H9 (cell line): ENCODE data around the gene ENDOU. TPM values are rescaled to one million over a fixed set of nuclear protein-coding genes. Genes with fewer than 3 reads are reported as not detected.

Experiments used
- DNase-seq: peaks from one replicate; pipeline ENCODE4 v3.0.0-alpha.2; 2017
- H2AFZ ChIP-seq: one replicate; pipeline ENCODE4 v1.6.1; 2013; ENCODE audit warnings: mild to moderate bottlenecking, low read length, control low read depth, moderate library complexity
- H2AK5ac ChIP-seq: 2 replicates; pipeline ENCODE4 v1.6.1; 2013; ENCODE audit warnings: low read length, control low read depth, mixed read lengths; ENCODE audit not compliant: insufficient read length
- H2BK120ac ChIP-seq: one replicate; pipeline ENCODE4 v1.6.1; 2013; ENCODE audit warnings: low read depth, mild to moderate bottlenecking, low read length, control low read depth, inconsistent platforms; ENCODE audit not compliant: poor library complexity, severe bottlenecking
- H2BK12ac ChIP-seq: 2 replicates; pipeline ENCODE4 v1.6.1; 2013; ENCODE audit warnings: low read length, control low read depth, mixed read lengths, low read depth; ENCODE audit not compliant: insufficient read length
- H2BK15ac ChIP-seq: 2 replicates; pipeline ENCODE4 v1.6.1; 2013; ENCODE audit warnings: low read depth, low read length, control low read depth
- H2BK20ac ChIP-seq: one replicate; pipeline ENCODE4 v1.6.1; 2013; ENCODE audit warnings: low read depth, mild to moderate bottlenecking, low read length, control low read depth, inconsistent platforms; ENCODE audit not compliant: poor library complexity, severe bottlenecking
- H2BK5ac ChIP-seq: 2 replicates; pipeline ENCODE4 v1.6.1; 2013; ENCODE audit warnings: low read length, control low read depth, mixed read lengths; ENCODE audit not compliant: insufficient read length
- H3K14ac ChIP-seq: 2 replicates; pipeline ENCODE4 v1.6.1; 2013; ENCODE audit warnings: low read length, control low read depth; ENCODE audit not compliant: insufficient read depth
- H3K18ac ChIP-seq: 2 replicates; pipeline ENCODE4 v1.6.1; 2013; ENCODE audit warnings: low read depth, mild to moderate bottlenecking, mixed read lengths, low read length, control low read depth; ENCODE audit not compliant: insufficient read length
- H3K23ac ChIP-seq: 2 replicates; pipeline ENCODE4 v1.6.1; 2013; ENCODE audit warnings: low read length, control low read depth, mixed read lengths, low read depth; ENCODE audit not compliant: insufficient read length
- H3K23me2 ChIP-seq: 2 replicates; pipeline ENCODE4 v1.6.1; 2013; ENCODE audit warnings: low read depth, mild to moderate bottlenecking, mixed read lengths, low read length, control low read depth; ENCODE audit not compliant: insufficient read length, poor library complexity, severe bottlenecking
- H3K27ac ChIP-seq: 2 replicates; pipeline ENCODE4 v1.5.1; 2013; ENCODE audit warnings: low read length, control low read depth, mixed read lengths, low read depth; ENCODE audit not compliant: insufficient read length
- H3K27me3 ChIP-seq: 2 replicates; pipeline ENCODE4 v1.6.1; 2013; ENCODE audit warnings: low read length, control low read depth, inconsistent platforms; ENCODE audit not compliant: insufficient read depth
- H3K4ac ChIP-seq: 2 replicates; pipeline ENCODE4 v1.6.1; 2013; ENCODE audit warnings: low read depth, mild to moderate bottlenecking, control low read depth, inconsistent platforms, low read length, moderate library complexity
- H3K4me1 ChIP-seq: 2 replicates; pipeline ENCODE4 v1.6.1; 2013; ENCODE audit warnings: low read length, control low read depth, inconsistent platforms; ENCODE audit not compliant: insufficient read depth
- H3K4me2 ChIP-seq: 2 replicates; pipeline ENCODE4 v1.6.1; 2013; ENCODE audit warnings: low read length, control low read depth, mixed read lengths; ENCODE audit not compliant: insufficient read length, insufficient read depth
- H3K56ac ChIP-seq: 2 replicates; pipeline ENCODE4 v1.6.1; 2013; ENCODE audit warnings: low read depth, mild to moderate bottlenecking, mixed read lengths, low read length, control low read depth; ENCODE audit not compliant: insufficient read length
- H3K79me1 ChIP-seq: 2 replicates; pipeline ENCODE4 v1.6.1; 2013; ENCODE audit warnings: low read depth, mild to moderate bottlenecking, moderate library complexity, low read length, control low read depth, inconsistent platforms; ENCODE audit not compliant: insufficient read depth, poor library complexity, severe bottlenecking
- H3K79me2 ChIP-seq: 2 replicates; pipeline ENCODE4 v1.6.1; 2013; ENCODE audit warnings: low read length, control low read depth, inconsistent platforms; ENCODE audit not compliant: insufficient read depth
- H3K9ac ChIP-seq: 2 replicates; pipeline ENCODE4 v1.6.1; 2013; ENCODE audit warnings: low read length, control low read depth, mixed read lengths; ENCODE audit not compliant: insufficient read length; ENCODE audit errors: extremely low read depth
- H3K9me3 ChIP-seq: one replicate; pipeline ENCODE4 v1.6.1; 2013; ENCODE audit warnings: low read depth, low read length, inconsistent platforms; ENCODE audit not compliant: control insufficient read depth
- H3T11ph ChIP-seq: one replicate; pipeline ENCODE4 v1.6.1; 2013; ENCODE audit warnings: mild to moderate bottlenecking, low read length, control low read depth, inconsistent platforms
- H4K20me1 ChIP-seq: one replicate; pipeline ENCODE4 v1.6.1; 2013; ENCODE audit not compliant: control insufficient read depth, insufficient read length, insufficient read depth
- H4K5ac ChIP-seq: 2 replicates; pipeline ENCODE4 v1.6.1; 2013; ENCODE audit warnings: low read depth, mild to moderate bottlenecking, mixed read lengths, low read length, control low read depth; ENCODE audit not compliant: insufficient read length
- H4K8ac ChIP-seq: replicated peaks from 2 replicates; pipeline ENCODE4 v1.6.1; 2013; ENCODE audit warnings: low read length, control low read depth, mixed read lengths, low read depth; ENCODE audit not compliant: insufficient read length
- H4K91ac ChIP-seq: 2 replicates; pipeline ENCODE4 v1.6.1; 2013; ENCODE audit warnings: low read depth, mild to moderate bottlenecking, moderate library complexity, mixed read lengths, low read length, control low read depth; ENCODE audit not compliant: insufficient read length
- H3K27ac Mint-ChIP-seq, 3 experiments: 2 replicates in 2 of 3; 3 replicates in 1 of 3; pipeline ENCODE4 v1.8.0; 2020 to 2021; ENCODE audit warnings: mixed read lengths in 3 of 3, mild to moderate bottlenecking in 1 of 3, moderate library complexity in 1 of 3
- H3K27me3 Mint-ChIP-seq: 2 replicates; pipeline ENCODE4 v1.8.0; 2021; ENCODE audit warnings: low read depth, mild to moderate bottlenecking, moderate library complexity, mixed read lengths
- H3K36me3 Mint-ChIP-seq, 3 experiments: 2 replicates in 2 of 3; 3 replicates in 1 of 3; pipeline ENCODE4 v1.8.0; 2020 to 2021; ENCODE audit warnings: low read depth in 3 of 3, mixed read lengths in 3 of 3; ENCODE audit not compliant: insufficient read depth in 1 of 3
- H3K4me1 Mint-ChIP-seq, 2 experiments: 2 replicates each; pipeline ENCODE4 v1.8.0; 2020; ENCODE audit warnings: mixed read lengths in 2 of 2
- H3K4me3 Mint-ChIP-seq, 2 experiments: 2 replicates in 1 of 2; 3 replicates in 1 of 2; pipeline ENCODE4 v1.8.0; 2020 to 2021; ENCODE audit warnings: mild to moderate bottlenecking in 2 of 2, mixed read lengths in 2 of 2, moderate library complexity in 1 of 2
- H3K9me3 Mint-ChIP-seq, 2 experiments: 2 replicates in 1 of 2; 3 replicates in 1 of 2; pipeline ENCODE4 v1.8.0; 2020; ENCODE audit warnings: mild to moderate bottlenecking in 2 of 2, mixed read lengths in 2 of 2, moderate library complexity in 1 of 2
- CTCF ChIP-seq: fragments of 200-600 bp; sonication (generic); conservative IDR thresholded peaks from 3 replicates; pipeline ENCODE4 v1.8.0; 2021; ENCODE audit warnings: antibody characterized with exemption, mild to moderate bottlenecking
- WGBS: extraction: QIAGEN DNeasy Blood & Tissue Kit; methylation state at CpG from one replicate; pipeline ENCODE4 v1.1.7; 2013; ENCODE audit warnings: missing lambda C conversion rate, low lambda C conversion rate, mixed read lengths; ENCODE audit not compliant: insufficient read length; ENCODE audit errors: extremely low coverage; 5-methylcytosine and 5-hydroxymethylcytosine counted together
- total RNA-seq: library from RNA; stranded (reverse); gene quantifications from 2 replicates; pipeline ENCODE4 v1.2.1, GENCODE V29; 2021

The ENDOU gene
- total RNA-seq, 1 experiment from 2014 or later: not detected

- Histone ChIP-seq H2BK5ac (no peak overlapping the region), H3K23ac (no peak overlapping the region), H2BK15ac (no peak overlapping the region), H3K4ac (no peak overlapping the region), H2AFZ (no peak overlapping the region), H3K9me3 (no peaks in the 10 kb centered on the region), H2BK12ac (no peak overlapping the region), H3K9ac (no peak overlapping the region), H3K4me1 (no peaks in the 10 kb centered on the region; the same call in 1 of the 2 replicates), H3K56ac (no peak overlapping the region), H3K27ac (no peak overlapping the region), H3K23me2 (no peaks in the 10 kb centered on the region), H3T11ph (no peak overlapping the region), H4K8ac (no peak overlapping the region), H4K20me1 (no peaks in the 10 kb centered on the region), H4K91ac (no peak overlapping the region), H2AK5ac (no peak overlapping the region), H2BK20ac (no peak overlapping the region), H3K14ac (no peak overlapping the region), H3K4me2 (no peak overlapping the region), H3K79me2 (no peaks in the 10 kb centered on the region), H3K79me1 (no peaks in the 10 kb centered on the region), H3K27me3 (no peaks in the 10 kb centered on the region), H3K18ac (no peak overlapping the region), H4K5ac (no peak overlapping the region), H2BK120ac (no peak overlapping the region)
- no peaks in the 10 kb centered on the region for H3K9me3 Mint-ChIP-seq
- no peak overlapping the region for H3K4me3 Mint-ChIP-seq
- no CpG with 5 or more reads among the region's 4 CpGs for WGBS
- no peak overlapping the region; a peak in 1 of 7 replicates for H3K27ac Mint-ChIP-seq
- no peaks in the 10 kb centered on the region; a peak in 1 of 7 replicates for H3K36me3 Mint-ChIP-seq
- peaks cover 26 to 39% of the 10 kb centered on the region in 2 experiments for H3K4me1 Mint-ChIP-seq
- DNase-seq: no peak
- peaks cover 7% of the 10 kb centered on the region for H3K27me3 Mint-ChIP-seq
- TF ChIP-seq CTCF: no peak
These were observed 16.0 kb upstream of the ENDOU start for GRCh38 chr12:47741340-47741703.
